Measurements from ENCODE around the gene CAMKV. TPM values are rescaled to one million over a fixed set of nuclear protein-coding genes. Genes with fewer than 3 reads are reported as not detected.

CAMKV gene
- total and polyA plus RNA-seq, 2 experiments from 2014 or later, result 0.09 TPM; not detected in 1

GRCh38 chr3:49899815-49900214 is 30.1 kb upstream of the CAMKV start:
- H3K36me3 ChIP-seq, result no peaks in the 10 kb centered on the region
- peak; percentile 33 for TF ChIP-seq CTCF (IDR thresholded peaks at IDR 0.05; ENCODE audit: low read depth, low read length)
- no peak overlapping the region for H3K4me3 ChIP-seq
- DNase-seq (ENCODE audit: low read depth in 1 of 2, low spot score in 1 of 2), result peak; percentile 31 to 72
- no peaks in the 10 kb centered on the region for H3K9me3 ChIP-seq (ENCODE audit: low read depth)
- no peaks in the 10 kb centered on the region for H3K27me3 ChIP-seq
- no peak overlapping the region for H3K27ac ChIP-seq
- H3K4me1 ChIP-seq (ENCODE audit: low read depth), result no peaks in the 10 kb centered on the region

GRCh38 chr3:49898991-49899390 is 29.3 kb upstream of the CAMKV start:
- H3K27ac ChIP-seq, result no peak overlapping the region
- no peak overlapping the region for H3K4me3 ChIP-seq
- DNase-seq (ENCODE audit: low read depth in 1 of 2, low spot score in 1 of 2), result no peak

GRCh38 chr3:49896345-49896744 is 26.6 kb upstream of the CAMKV start:
- Histone ChIP-seq H3K4me3 (no peak overlapping the region), H3K27ac (no peak overlapping the region)

More at GRCh38 chr3:49898991-49899390, 29.3 kb upstream of the CAMKV start:
- H3K4me1 ChIP-seq (ENCODE audit: low read depth), result no peaks in the 10 kb centered on the region
- H3K27me3 ChIP-seq, result no peaks in the 10 kb centered on the region
- no peaks in the 10 kb centered on the region for H3K9me3 ChIP-seq (ENCODE audit: low read depth)
- no peaks in the 10 kb centered on the region for H3K36me3 ChIP-seq
- TF ChIP-seq CTCF (IDR thresholded peaks at IDR 0.05; ENCODE audit: low read depth, low read length), result no peak

GRCh38 chr3:49895791-49896190 is 26.1 kb upstream of the CAMKV start:
- no peak overlapping the region for H3K27ac ChIP-seq
- TF ChIP-seq CTCF (IDR thresholded peaks at IDR 0.05; ENCODE audit: low read depth, low read length), result no peak
- no peaks in the 10 kb centered on the region for H3K27me3 ChIP-seq
- DNase-seq (ENCODE audit: low read depth in 1 of 2, low spot score in 1 of 2), result no peak
- H3K4me1 ChIP-seq (ENCODE audit: low read depth), result no peaks in the 10 kb centered on the region
- no peak overlapping the region for H3K4me3 ChIP-seq
- H3K9me3 ChIP-seq (ENCODE audit: low read depth), result no peaks in the 10 kb centered on the region
- H3K36me3 ChIP-seq, result no peaks in the 10 kb centered on the region

More at GRCh38 chr3:49896345-49896744, 26.6 kb upstream of the CAMKV start:
- TF ChIP-seq CTCF (IDR thresholded peaks at IDR 0.05; ENCODE audit: low read depth, low read length), result no peak
- Histone ChIP-seq H3K4me1 (ENCODE audit: low read depth) (no peaks in the 10 kb centered on the region), H3K27me3 (no peaks in the 10 kb centered on the region), H3K36me3 (no peaks in the 10 kb centered on the region), H3K9me3 (ENCODE audit: low read depth) (no peaks in the 10 kb centered on the region)
- DNase-seq (ENCODE audit: low read depth in 1 of 2, low spot score in 1 of 2), result no peak

GRCh38 chr3:49889296-49889695 is 19.6 kb upstream of the CAMKV start:
- no peak for DNase-seq (ENCODE audit: low read depth in 1 of 2, low spot score in 1 of 2)

More at GRCh38 chr3:49889296-49889695, 19.6 kb upstream of the CAMKV start:
- Histone ChIP-seq H3K27me3 (no peaks in the 10 kb centered on the region), H3K36me3 (no peaks in the 10 kb centered on the region), H3K4me1 (ENCODE audit: low read depth) (peaks cover 6% of the 10 kb centered on the region), H3K27ac (no peak overlapping the region), H3K9me3 (ENCODE audit: low read depth) (no peaks in the 10 kb centered on the region), H3K4me3 (no peak overlapping the region)
- no peak for TF ChIP-seq CTCF (IDR thresholded peaks at IDR 0.05; ENCODE audit: low read depth, low read length)

Data from cardiac muscle cell (in vitro differentiated cells and primary cell).